HL-60/S4 treated with phorbol 12-myristate 13-acetate at 8.2 ng/mL for 4 days and 3 days (cell line): ENCODE measurements around the gene POC1A.

Source experiments
- in situ Hi-C: fragments of 300-500 bp; cut with MboI; formaldehyde crosslinking; loops from 2 replicates; pipeline ENCODE4 v1.15.0; 2022; ENCODE audit warnings: low sequenced_read_pairs

POC1A gene

DNA sequence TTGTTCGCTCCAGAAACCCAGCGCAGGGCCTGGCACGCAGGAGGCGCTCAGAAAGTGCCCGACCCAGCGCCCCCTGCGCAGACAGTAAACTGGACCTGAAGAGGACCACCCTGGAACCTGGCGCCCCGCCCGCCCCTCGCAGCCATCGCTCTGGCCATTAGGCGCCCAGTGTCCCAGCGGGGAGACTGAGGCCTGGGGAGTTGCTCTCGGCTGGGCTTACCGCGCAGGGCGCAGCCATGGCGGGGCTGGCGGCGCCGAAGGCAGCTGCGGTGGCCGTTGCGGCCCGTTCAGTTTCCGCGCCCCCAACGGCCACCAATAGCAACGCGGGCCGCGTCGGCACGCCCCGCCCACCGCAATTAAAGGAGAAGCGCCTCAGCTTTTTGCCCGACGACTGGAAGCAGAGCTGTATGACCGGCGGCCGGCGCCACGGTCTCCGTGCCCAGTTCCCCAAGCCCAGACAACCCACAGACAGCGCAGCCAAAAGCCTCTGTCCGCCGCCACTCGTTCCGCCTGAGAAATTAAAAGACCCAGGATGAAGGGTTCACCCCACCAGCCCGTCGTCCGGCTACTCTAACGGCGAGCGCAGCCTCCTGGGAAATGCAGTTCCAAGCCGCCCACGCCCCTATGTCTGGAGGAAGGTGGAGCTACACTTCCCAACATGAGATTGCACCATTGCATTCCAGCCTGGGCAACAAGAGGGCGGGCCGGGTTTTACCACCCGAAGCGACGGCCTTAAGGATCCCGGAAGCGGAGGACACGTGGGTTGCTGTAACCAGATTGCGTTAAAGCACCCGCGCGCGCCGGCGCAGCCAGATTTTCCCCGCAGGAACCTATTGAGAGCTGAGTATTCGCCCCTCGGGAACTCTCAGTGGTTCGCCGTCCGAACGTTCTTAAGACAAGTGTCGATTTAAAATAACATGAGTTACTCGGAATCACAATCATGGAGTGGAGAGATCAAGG is at the start of gene POC1A:
TSS of gene POC1A (minus strand) at position 289 of the 960 bp plus-strand sequence. CDS start at position 238, 51 bp downstream.
- in situ Hi-C loops = no loop called here

GRCh38 chr3:52203701-52204100 is 49.5 kb upstream of the POC1A start:
- in situ Hi-C loops = no loop called here

DNA sequence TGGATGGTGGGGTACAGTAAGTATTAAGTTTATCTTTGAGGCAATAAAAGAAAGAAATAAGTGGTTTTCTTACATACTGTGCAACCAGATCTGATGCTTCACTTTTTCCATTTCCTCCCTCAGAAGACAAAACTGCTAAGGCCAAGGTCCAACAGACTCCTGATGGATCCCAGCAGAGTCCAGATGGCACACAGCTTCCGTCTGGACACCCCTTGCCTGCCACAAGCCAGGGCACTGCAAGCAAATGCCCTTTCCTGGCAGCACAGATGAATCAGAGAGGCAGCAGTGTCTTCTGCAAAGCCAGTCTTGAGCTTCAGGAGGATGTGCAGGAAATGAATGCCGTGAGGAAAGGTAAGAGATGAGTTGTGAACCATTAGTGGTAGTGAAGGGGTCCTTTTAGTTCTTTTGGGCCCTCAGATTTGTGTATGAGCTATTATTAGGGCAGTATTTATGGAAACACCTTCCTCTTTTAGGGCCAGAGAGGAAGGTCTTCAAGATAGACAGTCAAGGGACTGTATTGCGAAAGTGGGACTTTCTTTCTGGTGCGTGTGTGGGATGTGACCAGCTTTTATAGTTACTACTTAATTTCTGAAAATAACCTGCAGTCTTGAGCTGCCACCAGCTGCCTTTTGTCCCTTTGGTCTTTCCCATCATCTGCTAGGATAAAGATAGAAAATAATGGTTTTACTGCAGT is 48.3 kb upstream of the POC1A start:
- in situ Hi-C loops = no loop called here

GRCh38 chr3:52200981-52201679 is 46.9 kb upstream of the POC1A start:
- in situ Hi-C loops = no loop called here

GRCh38 chr3:52198643-52199608 is 44.7 kb upstream of the POC1A start:
- in situ Hi-C loops = no loop called here

DNA sequence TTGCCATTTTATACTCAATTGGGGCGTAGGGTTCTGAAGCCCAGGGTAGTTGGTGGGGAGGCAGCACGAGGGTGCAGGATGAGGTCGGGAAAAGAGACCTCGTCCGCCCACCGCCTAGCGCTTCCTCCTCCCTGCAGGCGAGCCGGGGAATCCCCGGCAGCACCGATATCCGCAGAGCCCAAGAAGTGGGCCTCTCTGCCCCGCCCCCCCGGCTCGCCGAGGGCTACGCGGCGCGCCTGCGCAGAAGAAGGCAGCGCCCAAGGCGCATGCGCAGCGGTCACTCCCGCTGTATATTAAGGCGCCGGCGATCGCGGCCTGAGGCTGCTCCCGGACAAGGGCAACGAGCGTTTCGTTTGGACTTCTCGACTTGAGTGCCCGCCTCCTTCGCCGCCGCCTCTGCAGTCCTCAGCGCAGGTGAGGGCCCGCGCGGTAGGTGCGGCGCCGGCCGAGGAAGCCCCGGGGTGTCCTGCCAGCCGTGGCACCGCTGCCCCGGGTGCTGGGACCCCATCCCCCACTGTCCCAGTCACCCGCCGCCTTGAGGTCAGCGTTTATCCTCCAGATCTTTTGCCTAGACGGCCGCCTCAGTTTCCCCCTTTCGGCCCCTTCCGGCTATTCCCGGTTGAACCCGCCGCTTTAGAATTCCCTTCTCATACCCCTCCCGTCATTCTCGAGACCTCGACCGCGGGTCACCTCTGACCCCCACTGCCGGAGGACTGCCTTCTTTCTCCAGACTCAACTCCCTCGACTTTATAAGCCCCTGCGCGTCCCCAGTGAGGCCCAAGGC is 43.8 kb upstream of the POC1A start, which contains the start of gene ALAS1:
TSS of gene ALAS1 (plus strand) at position 319 of the 784 bp plus-strand sequence. CDS start 1,082 bp downstream, outside the sequence.
- in situ Hi-C loops = no loop called here

DNA sequence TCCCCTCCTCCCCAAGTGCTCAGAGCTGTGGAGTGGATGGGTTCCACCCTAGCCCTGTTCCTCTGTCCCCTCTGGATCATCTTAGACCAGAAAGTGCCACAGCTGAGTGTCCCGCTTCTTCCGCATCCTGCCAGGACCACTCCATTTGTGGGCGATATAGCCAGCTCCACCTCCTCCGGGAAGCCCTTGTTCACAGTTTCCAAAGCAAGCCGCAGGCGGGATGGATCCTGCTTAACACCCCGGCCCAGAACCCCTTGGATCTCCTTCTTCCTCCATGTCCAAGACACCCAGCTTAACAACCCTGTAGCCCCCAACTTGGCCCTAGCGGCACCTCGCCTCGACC is 43.2 kb upstream of the POC1A start:
- in situ Hi-C loops = no loop called here

DNA sequence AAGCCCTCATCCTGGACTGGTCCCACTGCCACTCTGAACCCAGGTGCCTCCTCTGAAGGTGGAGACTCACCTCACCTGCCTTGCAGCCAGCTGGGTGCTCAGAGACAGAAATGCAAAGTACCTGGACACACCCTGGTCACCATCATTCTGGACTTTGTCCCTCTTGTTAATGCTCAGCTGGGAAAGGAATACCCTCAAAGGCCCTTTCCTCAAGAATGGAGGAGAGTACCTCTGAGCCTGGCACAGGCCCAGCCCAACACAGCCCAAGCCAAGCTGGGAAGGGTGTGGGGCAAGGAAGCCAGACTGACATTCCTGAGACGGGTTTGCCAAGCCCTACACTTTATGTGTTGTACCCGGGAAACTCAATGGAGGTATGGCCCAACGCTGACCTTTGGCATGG is 42.8 kb upstream of the POC1A start:
- in situ Hi-C loops = no loop called here

- in situ Hi-C loops = no loop called here
These were observed 41.7 kb upstream of the POC1A start for GRCh38 chr3:52195823-52196331.

DNA sequence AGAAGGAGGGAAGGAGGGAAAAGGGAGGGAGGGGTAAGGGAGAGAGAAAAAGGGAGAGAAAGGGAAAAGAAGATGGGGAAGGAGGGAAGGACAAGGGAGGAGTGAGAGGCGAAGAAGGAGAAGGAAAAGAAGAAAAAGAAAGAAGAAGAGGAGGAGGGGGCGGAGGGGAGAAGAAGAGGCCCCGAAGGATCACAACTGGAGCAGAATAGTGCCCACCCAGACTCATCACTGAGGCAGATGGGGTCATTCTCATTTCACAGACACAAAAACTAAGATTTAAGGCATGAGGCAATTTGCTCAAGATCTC is 41.0 kb upstream of the POC1A start:
- in situ Hi-C loops = no loop called here

- in situ Hi-C loops = no loop called here
These were observed 40.5 kb upstream of the POC1A start for GRCh38 chr3:52194485-52195290.

DNA sequence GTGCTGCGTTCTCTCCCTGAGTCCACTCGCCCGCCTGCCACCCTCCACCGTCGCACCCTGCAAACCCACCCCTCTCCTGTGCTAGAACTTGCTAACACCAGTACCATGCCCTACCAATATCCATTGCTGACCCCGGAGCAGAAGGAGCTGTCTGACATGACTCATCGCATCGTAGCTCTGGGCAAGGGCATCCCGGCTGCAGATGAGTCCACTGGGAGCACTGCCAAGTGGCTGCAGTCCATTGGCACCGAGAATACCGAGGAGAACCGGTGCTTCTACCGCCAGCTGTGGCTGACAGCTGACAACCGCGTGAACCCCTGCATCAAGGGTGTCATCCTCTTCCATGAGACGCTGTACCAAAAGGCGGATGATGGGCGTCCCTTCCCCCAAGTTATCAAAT is 38.8 kb upstream of the POC1A start:
- in situ Hi-C loops = no loop called here

GRCh38 chr3:52191663-52192062 is 37.4 kb upstream of the POC1A start:
- in situ Hi-C loops = no loop called here

GRCh38 chr3:52190294-52191074 is 36.3 kb upstream of the POC1A start:
- in situ Hi-C loops = no loop called here

DNA sequence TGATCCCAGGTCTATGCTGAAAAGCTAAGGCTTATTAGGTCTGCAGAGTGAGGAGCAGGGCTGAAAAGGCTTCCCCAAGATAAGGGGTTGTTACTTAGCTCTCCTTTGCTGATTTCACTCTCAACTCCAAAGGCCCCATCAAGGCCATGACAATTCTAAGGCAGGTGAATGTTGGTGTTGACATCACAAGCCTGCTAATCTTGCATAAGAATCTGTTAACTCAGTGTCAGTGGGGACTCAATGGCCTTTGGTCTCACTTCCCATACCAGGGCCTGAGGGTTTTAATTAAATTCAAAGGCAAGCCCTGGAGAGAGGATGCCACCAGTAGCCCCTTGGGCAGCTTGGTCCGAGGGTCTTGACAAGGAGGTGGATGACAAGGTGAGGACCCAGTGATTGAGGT is 34.3 kb upstream of the POC1A start:
- in situ Hi-C loops = no loop called here

DNA sequence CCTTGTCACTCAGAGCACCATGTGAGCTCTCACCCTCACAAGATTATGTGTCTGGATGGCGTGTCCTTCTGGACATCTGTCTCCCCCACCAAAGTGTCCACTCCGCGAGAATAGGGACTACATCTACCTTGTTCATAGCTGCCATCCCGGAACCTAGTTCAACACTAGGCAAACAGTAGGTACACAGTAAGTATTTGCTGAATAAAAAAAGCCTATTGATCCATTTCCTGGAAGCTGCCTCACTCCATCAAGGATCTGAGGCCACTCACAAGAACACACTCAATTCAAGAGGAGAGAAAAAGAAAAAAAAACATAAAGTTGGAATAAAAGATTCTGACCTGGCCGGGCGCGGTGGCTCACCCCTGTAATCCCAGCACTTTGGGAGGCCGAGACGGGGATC is 32.5 kb upstream of the POC1A start:
- in situ Hi-C loops = no loop called here

- in situ Hi-C loops = no loop called here
These were observed 31.6 kb upstream of the POC1A start for GRCh38 chr3:52185837-52186236.

- in situ Hi-C loops = no loop called here
These were observed 31.1 kb upstream of the POC1A start for GRCh38 chr3:52185311-52185710.
